Measurements from ENCODE around the gene ABCC3. TPM values are rescaled to one million over a fixed set of nuclear protein-coding genes. Genes with fewer than 3 reads are reported as not detected.

The ABCC3 gene
- polyA plus RNA-seq (ENCODE audit: insufficient read length in 3 of 3) = 10 to 100 TPM in 2 of 3 donors, 1 to 10 TPM in 1; 8.7 to 22.2 (median 21.2) TPM
- long read RNA-seq, donor 1 = 0 reads
- long read RNA-seq, donor 2 = 0 reads
- long read RNA-seq, donor 3 = 0 reads
- long read RNA-seq, donor 4 = 0 reads
- long read RNA-seq, donor 5 = 0 reads
- long read RNA-seq, donor 6, partial matches to known transcripts = 5 of 5 reads
- long read RNA-seq, donor 6, other reads (novel, unspliced or antisense) = 0 of 5 reads
- long read RNA-seq, donor 7 = 0 reads
- long read RNA-seq, donor 8 = 0 reads
- long read RNA-seq, donor 9, partial matches to known transcripts = 0 of 1 reads
- long read RNA-seq, donor 9, other reads (novel, unspliced or antisense) = 0 of 1 reads
- long read RNA-seq, donor 10, partial matches to known transcripts = 0 of 1 reads
- long read RNA-seq, donor 10, other reads (novel, unspliced or antisense) = 0 of 1 reads
- long read RNA-seq, donor 11, partial matches to known transcripts = 0 of 1 reads
- long read RNA-seq, donor 11, other reads (novel, unspliced or antisense) = 0 of 1 reads
- long read RNA-seq, donor 12, full-length matches to known transcripts = 3 of 3 reads
- long read RNA-seq, donor 12, partial matches to known transcripts = 0 of 3 reads
- long read RNA-seq, donor 12, other reads (novel, unspliced or antisense) = 0 of 3 reads
- long read RNA-seq, donor 13 = 0 reads
- long read RNA-seq, donor 14 = 0 reads
- long read RNA-seq, donor 15 = 0 reads
- long read RNA-seq, donor 16, partial matches to known transcripts = 0 of 1 reads
- long read RNA-seq, donor 16, other reads (novel, unspliced or antisense) = 0 of 1 reads

GRCh38 chr17:50634224-50634914, at the start of gene ABCC3:
Gene ABCC3, plus strand, starts transcription at chr17:50634881. Its CDS starts 56 bp downstream, at chr17:50634937.
- DNase-seq = no peak

GRCh38 chr17:50585346-50585745, 49.3 kb upstream of the ABCC3 start:
- DNase-seq = no peak

- DNase-seq = no peak
Observed at GRCh38 chr17:50585891-50586290, 48.8 kb upstream of the ABCC3 start.

- no peak for DNase-seq
Observed at GRCh38 chr17:50586421-50587247, 48.0 kb upstream of the ABCC3 start.

- DNase-seq = no peak
Observed at GRCh38 chr17:50587571-50587970, 47.1 kb upstream of the ABCC3 start.

GRCh38 chr17:50588391-50589049, 46.2 kb upstream of the ABCC3 start:
- no peak for DNase-seq

- DNase-seq = peak; percentile 70
Observed at GRCh38 chr17:50589095-50589705, 45.5 kb upstream of the ABCC3 start.

- no peak for DNase-seq
Observed at GRCh38 chr17:50590946-50591737, 43.5 kb upstream of the ABCC3 start.

GRCh38 chr17:50593321-50593720, 41.4 kb upstream of the ABCC3 start:
- DNase-seq = peak; percentile 74

- no peak for DNase-seq
Observed at GRCh38 chr17:50594128-50594823, 40.4 kb upstream of the ABCC3 start.

GRCh38 chr17:50594892-50595291, 39.8 kb upstream of the ABCC3 start:
- no peak for DNase-seq

GRCh38 chr17:50596191-50597037, 38.3 kb upstream of the ABCC3 start:
- DNase-seq = no peak

- no peak for DNase-seq
Observed at GRCh38 chr17:50598487-50598886, 36.2 kb upstream of the ABCC3 start.

GRCh38 chr17:50599606-50600005, 35.1 kb upstream of the ABCC3 start:
- no peak for DNase-seq

GRCh38 chr17:50601823-50602375, 32.8 kb upstream of the ABCC3 start:
- no peak for DNase-seq

- no peak for DNase-seq
Observed at GRCh38 chr17:50602836-50603235, 31.8 kb upstream of the ABCC3 start.

GRCh38 chr17:50603340-50603739, 31.3 kb upstream of the ABCC3 start:
- no peak for DNase-seq

- peak; percentile 88 for DNase-seq
Observed at GRCh38 chr17:50604513-50604912, 30.2 kb upstream of the ABCC3 start.
